ENCODE results near the gene RANGRF. TPM values are rescaled to one million over a fixed set of nuclear protein-coding genes. Genes with fewer than 3 reads are reported as not detected.

Gene RANGRF
- total RNA-seq, 1 donor from 2014 or later: 23.2 TPM

GRCh38 chr17:8332688-8333087, 44.2 kb downstream of the RANGRF start:
- DNase-seq: peak; percentile 63
- peak; percentile 91 for ATAC-seq (ENCODE audit: poor library complexity)

GRCh38 chr17:8333281-8333680, 44.8 kb downstream of the RANGRF start:
- intact Hi-C loops (cut with DNase I): no loop called here
- ATAC-seq (ENCODE audit: poor library complexity) (peak; percentile 68), DNase-seq (no peak)

More at GRCh38 chr17:8332688-8333087, 44.2 kb downstream of the RANGRF start:
- intact Hi-C loops (cut with DNase I): no loop called here

GRCh38 chr17:8337802-8338752, 49.6 kb downstream of the RANGRF start:
- no peak for ATAC-seq (ENCODE audit: poor library complexity)

GRCh38 chr17:8338753-8339140, 50.3 kb downstream of the RANGRF start:
- intact Hi-C loops (cut with DNase I): no loop called here
- DNase-seq (no peak), ATAC-seq (ENCODE audit: poor library complexity) (no peak)

More at GRCh38 chr17:8337802-8338752, 49.6 kb downstream of the RANGRF start:
- intact Hi-C loops (cut with DNase I): no loop called here
- DNase-seq: no peak

- ATAC-seq (ENCODE audit: poor library complexity) (no peak), DNase-seq (no peak)
- intact Hi-C loops (cut with DNase I): no loop called here
Observed at GRCh38 chr17:8339540-8339939, 51.1 kb downstream of the RANGRF start, which contains the start of gene ODF4. ODF4 (plus strand) TSS chr17:8339840; CDS start chr17:8340052, 212 bp downstream.

Other genes starting within 250 kb of the RANGRF start
- not detected for gene ALOX15B, start 249.6 kb upstream of the RANGRF start, total RNA-seq
- gene ALOX12B, start 201.0 kb upstream of the RANGRF start, total RNA-seq: not detected
- gene ALOXE3, start 170.2 kb upstream of the RANGRF start, total RNA-seq: not detected
- 0.13 TPM for gene HES7, start 164.6 kb upstream of the RANGRF start, total RNA-seq
- 124 TPM for gene PER1, start 136.3 kb upstream of the RANGRF start, total RNA-seq
- gene VAMP2, start 125.7 kb upstream of the RANGRF start, total RNA-seq: 54.8 TPM
- 7.1 TPM for gene TMEM107, start 112.3 kb upstream of the RANGRF start, total RNA-seq
- 8.5 TPM for gene BORCS6, start 98.5 kb upstream of the RANGRF start, total RNA-seq
- gene AURKB, start 78.1 kb upstream of the RANGRF start, total RNA-seq: 0.56 TPM
- 13.0 TPM for gene CTC1, start 40.6 kb upstream of the RANGRF start, total RNA-seq
- 10.0 TPM for gene PFAS, start 39.4 kb upstream of the RANGRF start, total RNA-seq
- 1.00 TPM for gene SLC25A35, start 6.7 kb downstream of the RANGRF start, total RNA-seq
- 17.2 TPM for gene ARHGEF15, start 21.6 kb downstream of the RANGRF start, total RNA-seq
- gene ODF4, start 51.2 kb downstream of the RANGRF start, total RNA-seq: not detected
- gene RPL26, start 94.5 kb downstream of the RANGRF start, total RNA-seq: 939 TPM
- not detected for gene RNF222, start 109.2 kb downstream of the RANGRF start, total RNA-seq
- 24.8 TPM for gene NDEL1, start 147.2 kb downstream of the RANGRF start, total RNA-seq